ENCODE measurements around the gene S100A2. TPM values are rescaled to one million over a fixed set of nuclear protein-coding genes. Genes with fewer than 3 reads are reported as not detected.

The S100A2 gene
- total and polyA plus RNA-seq, 4 experiments from 2014 or later: 0.87 to 1.7 (median 1.0) TPM; not detected in 1

- peaks cover 18% of the 10 kb centered on the region for H3K36me3 ChIP-seq (ENCODE audit: insufficient read depth, low read length)
- no peaks in the 10 kb centered on the region for H3K9me3 Mint-ChIP-seq
- peaks cover 26 to 60% (median 45%) of the 10 kb centered on the region in 4 donors for H3K4me1 Mint-ChIP-seq
- no peak overlapping the region for H3K4me3 ChIP-seq (ENCODE audit: low read length in 2 of 2)
- no peaks in the 10 kb centered on the region for H3K27me3 ChIP-seq (ENCODE audit: insufficient read depth, low read length)
- DNase-seq: no peak
- intact Hi-C loops (cut with micrococcal nuclease): loop anchor here (2.0 kb wide), 1 partner anchor 15 kb away; no protein-coding TSS in a partner anchor
- peaks cover 24 to 28% of the 10 kb centered on the region in 2 donors for H3K36me3 Mint-ChIP-seq
- H3K27me3 Mint-ChIP-seq: no peaks in the 10 kb centered on the region
- H3K9me3 ChIP-seq (ENCODE audit: control insufficient read depth in 1 of 2, low read length in 2 of 2): no peaks in the 10 kb centered on the region
- peak overlapping the region in 6 of 7 donors; percentile 6 to 98 (median 64) for H3K27ac Mint-ChIP-seq
- POLR2A ChIA-PET (ENCODE audit: partially characterized antibody): interaction anchor here (5.4 to 9.7 kb wide), 2 partner anchors 13 to 17 kb away, joined by 83 to 631 read pairs; partner anchors contain the start of genes S100A2 and S100A6
- peak overlapping the region in 5 of 8 donors; percentile 21 to 59 (median 43) for H3K4me3 Mint-ChIP-seq
- no peak overlapping the region for H3K27ac ChIP-seq (ENCODE audit: low read depth, low read length)
- peaks cover 45% of the 10 kb centered on the region for H3K4me1 ChIP-seq (ENCODE audit: insufficient read depth, low read length)
- CTCF ChIA-PET (ENCODE audit: partially characterized antibody): interaction anchor here (5.0 to 9.6 kb wide), 2 partner anchors 14 to 37 kb away, joined by 37 to 213 read pairs; partner anchors contain the start of gene S100A6
These were observed 17.8 kb downstream of the S100A2 start for GRCh38 chr1:153547560-153548551.

GRCh38 chr1:153546796-153547559 lies 18.7 kb downstream of the S100A2 start:
- CTCF ChIA-PET (ENCODE audit: partially characterized antibody): interaction anchor here (0.7 to 9.6 kb wide), 6 partner anchors 13 to 39 kb away, joined by 3 to 213 read pairs (median 22); partner anchors contain the start of genes S100A2 and S100A6
- Mint-ChIP-seq H3K27ac (peak overlapping the region; percentile 93 to 98 (median 97)), H3K4me1 (peaks cover 34 to 69% (median 54%) of the 10 kb centered on the region in 4 donors), H3K9me3 (no peaks in the 10 kb centered on the region), H3K4me3 (peak overlapping the region in 7 of 8 donors; percentile 48 to 99 (median 96)), H3K27me3 (no peaks in the 10 kb centered on the region), H3K36me3 (peaks cover 26 to 33% of the 10 kb centered on the region in 2 donors)
- Histone ChIP-seq H3K27ac (ENCODE audit: low read depth, low read length) (peak overlapping the region; percentile 74), H3K27me3 (ENCODE audit: insufficient read depth, low read length) (no peaks in the 10 kb centered on the region), H3K4me1 (ENCODE audit: insufficient read depth, low read length) (peaks cover 54% of the 10 kb centered on the region), H3K36me3 (ENCODE audit: insufficient read depth, low read length) (peaks cover 20% of the 10 kb centered on the region), H3K4me3 (ENCODE audit: low read length in 2 of 2) (peak overlapping the region in 1 of 2 donors; percentile 79), H3K9me3 (ENCODE audit: control insufficient read depth in 1 of 2, low read length in 2 of 2) (no peaks in the 10 kb centered on the region)
- intact Hi-C loops (cut with micrococcal nuclease): loop anchor here (2.0 kb wide), 1 partner anchor 14 kb away; no protein-coding TSS in a partner anchor
- no peak for DNase-seq
- POLR2A ChIA-PET (ENCODE audit: partially characterized antibody): interaction anchor here (1.1 to 9.7 kb wide), 5 partner anchors 11 to 87 kb away, joined by 3 to 631 read pairs (median 34); partner anchors contain the start of genes CHTOP, S100A2 and S100A6

- peaks cover 39 to 75% (median 60%) of the 10 kb centered on the region in 4 donors for H3K4me1 Mint-ChIP-seq
- peak overlapping the region; percentile 74 for H3K27ac ChIP-seq (ENCODE audit: low read depth, low read length)
- intact Hi-C loops (cut with micrococcal nuclease): loop anchor here (2.0 kb wide), 1 partner anchor 14 kb away; no protein-coding TSS in a partner anchor
- H3K36me3 Mint-ChIP-seq: peaks cover 26 to 33% of the 10 kb centered on the region in 2 donors
- peak overlapping the region; percentile 96 to 99 (median 98) for H3K4me3 Mint-ChIP-seq
- peaks cover 20% of the 10 kb centered on the region for H3K36me3 ChIP-seq (ENCODE audit: insufficient read depth, low read length)
- H3K9me3 Mint-ChIP-seq: no peaks in the 10 kb centered on the region
- peaks cover 60% of the 10 kb centered on the region for H3K4me1 ChIP-seq (ENCODE audit: insufficient read depth, low read length)
- H3K27ac Mint-ChIP-seq: peak overlapping the region; percentile 93 to 98 (median 97)
- DNase-seq: no peak
- H3K4me3 ChIP-seq (ENCODE audit: low read length in 2 of 2): peak overlapping the region; percentile 71 to 79
- ChIA-PET CTCF (ENCODE audit: partially characterized antibody) (interaction anchor here (0.7 to 9.6 kb wide), 11 partner anchors 13 to 88 kb away, joined by 3 to 213 read pairs (median 6); partner anchors contain the start of genes CHTOP, S100A2 and S100A6), POLR2A (ENCODE audit: partially characterized antibody) (interaction anchor here (0.8 to 9.7 kb wide), 11 partner anchors 10 to 419 kb away, joined by 3 to 631 read pairs (median 5); partner anchors contain the start of genes CHTOP, S100A14, S100A2 and S100A6)
- no peaks in the 10 kb centered on the region for H3K27me3 Mint-ChIP-seq
- no peaks in the 10 kb centered on the region for H3K9me3 ChIP-seq (ENCODE audit: control insufficient read depth in 1 of 2, low read length in 2 of 2)
- H3K27me3 ChIP-seq (ENCODE audit: insufficient read depth, low read length): no peaks in the 10 kb centered on the region
These were observed 19.3 kb downstream of the S100A2 start for GRCh38 chr1:153546371-153546770.

- Mint-ChIP-seq H3K9me3 (no peaks in the 10 kb centered on the region), H3K27ac (peak within 1 kb of the TSS; percentile 93 to 98 (median 97)), H3K4me3 (peak within 1 kb of the TSS; percentile 96 to 99 (median 98)), H3K36me3 (peaks cover 26 to 38% of the 10 kb centered on the region in 2 donors), H3K27me3 (no peaks in the 10 kb centered on the region), H3K4me1 (peaks cover 49 to 81% (median 68%) of the 10 kb centered on the region in 4 donors)
- Histone ChIP-seq H3K9me3 (ENCODE audit: control insufficient read depth in 1 of 2, low read length in 2 of 2) (no peaks in the 10 kb centered on the region), H3K4me1 (ENCODE audit: insufficient read depth, low read length) (peaks cover 70% of the 10 kb centered on the region), H3K27ac (ENCODE audit: low read depth, low read length) (peak within 1 kb of the TSS; percentile 74), H3K36me3 (ENCODE audit: insufficient read depth, low read length) (peaks cover 20% of the 10 kb centered on the region), H3K27me3 (ENCODE audit: insufficient read depth, low read length) (no peaks in the 10 kb centered on the region), H3K4me3 (ENCODE audit: low read length in 2 of 2) (peak within 1 kb of the TSS; percentile 71 to 79)
- POLR2A ChIA-PET (ENCODE audit: partially characterized antibody): interaction anchor here (0.7 to 9.7 kb wide), 20 partner anchors 11 to 420 kb away, joined by 3 to 631 read pairs (median 6); partner anchors contain the start of genes CHTOP, S100A14, S100A2 and S100A6
- CTCF ChIA-PET (ENCODE audit: partially characterized antibody): interaction anchor here (0.8 to 9.6 kb wide), 14 partner anchors 8 to 89 kb away, joined by 3 to 213 read pairs (median 6); partner anchors contain the start of genes CHTOP, S100A2 and S100A6
- intact Hi-C loops (cut with micrococcal nuclease): loop anchor here (1.0 to 2.0 kb wide), 4 partner anchors 9 to 89 kb away; partner anchors contain the start of gene CHTOP
- peak; percentile 84 to 92 (median 89) for DNase-seq
These were observed 20.3 kb downstream of the S100A2 start, which contains the start of gene S100A4 for GRCh38 chr1:153545067-153546055. Gene S100A4, minus strand, starts transcription at chr1:153545806. Its CDS starts 1,012 bp downstream, at chr1:153544794.

GRCh38 chr1:153544453-153545066 lies 21.1 kb downstream of the S100A2 start:
- CTCF ChIA-PET (ENCODE audit: partially characterized antibody): interaction anchor here (0.8 to 9.6 kb wide), 10 partner anchors 8 to 90 kb away, joined by 3 to 213 read pairs (median 6); partner anchors contain the start of genes CHTOP, S100A2 and S100A6
- Histone ChIP-seq H3K27ac (ENCODE audit: low read depth, low read length) (peak overlapping the region; percentile 74), H3K36me3 (ENCODE audit: insufficient read depth, low read length) (peaks cover 20% of the 10 kb centered on the region), H3K4me1 (ENCODE audit: insufficient read depth, low read length) (peaks cover 78% of the 10 kb centered on the region), H3K27me3 (ENCODE audit: insufficient read depth, low read length) (no peaks in the 10 kb centered on the region), H3K9me3 (ENCODE audit: control insufficient read depth in 1 of 2, low read length in 2 of 2) (no peaks in the 10 kb centered on the region), H3K4me3 (ENCODE audit: low read length in 2 of 2) (peak overlapping the region; percentile 71 to 79)
- no peak for DNase-seq
- intact Hi-C loops (cut with micrococcal nuclease): loop anchor here (1.0 to 2.0 kb wide), 3 partner anchors 8 to 90 kb away; partner anchors contain the start of gene CHTOP
- Mint-ChIP-seq H3K27ac (peak overlapping the region; percentile 93 to 98 (median 97)), H3K4me3 (peak overlapping the region; percentile 96 to 99 (median 98)), H3K27me3 (no peaks in the 10 kb centered on the region), H3K36me3 (peaks cover 26 to 38% of the 10 kb centered on the region in 2 donors), H3K4me1 (peaks cover 57 to 87% (median 75%) of the 10 kb centered on the region in 4 donors), H3K9me3 (no peaks in the 10 kb centered on the region)
- POLR2A ChIA-PET (ENCODE audit: partially characterized antibody): interaction anchor here (0.7 to 9.7 kb wide), 16 partner anchors 10 to 401 kb away, joined by 3 to 631 read pairs (median 6); partner anchors contain the start of genes CHTOP, S100A14, S100A2 and S100A6
